DMS 273 (cell line): Measurements from ENCODE around the gene DENND5A.
"Not testable (repeated sequence)": the region's sequence is repeated elsewhere in the genome, so short reads cannot be mapped to it uniquely, and the experiment has no call there.

Experiments
- DNase-seq: peaks from one replicate; lab custom pipeline; 2025; ENCODE audit not compliant: unreplicated experiment; lab: John Stamatoyannopoulos, UW

DENND5A gene

DNA sequence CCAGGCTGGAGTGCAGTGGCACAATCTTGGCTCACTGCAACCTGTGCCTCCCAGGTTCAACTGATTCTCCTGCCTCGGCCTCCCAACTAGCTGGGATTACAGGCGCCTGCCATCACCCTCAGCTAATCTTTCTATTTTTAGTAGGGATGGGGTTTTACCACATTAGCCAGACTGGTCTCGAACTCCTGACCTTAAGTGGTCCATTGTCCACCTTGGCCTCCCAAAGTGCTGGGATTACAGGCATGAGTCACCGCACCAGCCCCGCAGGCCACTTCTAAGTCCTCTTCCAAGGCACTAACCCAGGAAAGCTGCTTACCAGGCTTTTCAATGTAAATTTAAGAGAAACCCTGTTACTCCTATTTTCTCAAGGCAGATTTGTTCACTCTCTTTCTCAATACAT is 50.4 kb downstream of the DENND5A start:
- DNase-seq, result no peak

DNA sequence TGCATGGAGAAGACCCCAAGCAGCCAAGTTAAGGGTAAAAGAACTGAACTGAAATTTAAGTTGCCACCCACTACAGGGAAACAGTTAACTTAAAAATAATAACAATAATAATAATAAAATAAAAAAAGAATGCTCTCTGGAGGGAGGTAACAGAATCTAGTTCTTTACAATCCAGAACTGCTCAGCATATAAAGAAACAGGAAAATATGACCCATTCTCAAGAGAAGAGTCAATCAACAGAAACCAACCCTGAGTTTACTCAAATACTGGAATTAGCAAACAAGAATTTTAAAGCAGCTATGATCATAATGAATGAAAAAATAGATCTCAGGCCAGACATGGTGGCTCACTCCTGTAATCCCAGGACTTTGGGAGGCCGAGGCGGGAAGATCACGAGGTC is 53.8 kb downstream of the DENND5A start:
- no peak for DNase-seq

DNA sequence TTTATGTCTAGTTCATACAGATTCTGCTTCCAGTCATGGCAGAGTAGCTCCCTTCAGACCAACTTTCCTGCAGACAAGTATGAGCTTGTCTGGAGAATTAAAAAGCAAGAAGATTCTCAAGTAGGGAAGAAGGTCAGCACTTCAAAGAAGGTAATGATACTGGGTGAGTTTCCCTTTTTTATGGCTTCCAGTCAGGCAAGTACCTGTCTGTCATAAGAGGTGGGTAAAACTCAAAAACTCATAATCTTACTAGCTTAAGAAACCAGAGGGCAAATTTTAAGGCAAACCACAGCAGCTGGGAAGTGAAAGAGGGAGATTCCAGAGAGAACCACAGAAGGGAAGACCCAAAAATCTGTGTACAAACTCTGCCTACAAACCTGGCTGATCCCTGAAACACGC is 54.2 kb downstream of the DENND5A start:
- DNase-seq, result no peak

DNA sequence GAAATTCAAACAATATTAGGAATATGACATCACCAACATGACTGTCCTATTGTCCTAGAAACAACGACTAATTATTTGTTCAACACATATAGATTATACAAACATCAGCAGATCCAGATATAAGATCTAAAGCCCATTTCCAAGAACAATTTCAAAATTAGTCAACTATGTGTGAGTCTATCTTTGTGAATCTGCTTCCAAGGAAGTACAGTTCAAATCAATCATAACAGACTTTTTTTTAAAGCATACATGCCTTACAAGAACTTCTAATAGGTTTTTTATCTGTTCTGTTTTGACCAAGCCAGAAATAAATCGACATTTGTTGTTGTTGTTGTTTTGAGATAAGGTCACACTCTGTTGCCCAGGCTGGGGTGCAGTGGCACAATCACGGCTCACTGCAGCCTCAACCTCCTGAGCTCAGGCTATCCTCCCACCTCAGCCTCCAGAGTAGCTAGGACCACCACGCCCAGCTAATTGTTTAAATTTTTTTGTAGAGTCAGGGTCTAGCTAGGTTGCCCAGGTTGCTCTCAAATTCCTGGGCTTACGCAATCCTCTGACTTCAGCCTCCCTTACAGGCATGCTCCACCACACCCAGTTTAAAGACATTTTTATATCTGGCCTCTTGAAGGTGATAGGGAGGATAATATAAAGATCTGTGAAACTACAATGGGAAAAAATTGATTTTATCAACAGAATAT is 54.8 kb downstream of the DENND5A start:
- DNase-seq, result no peak

DNA sequence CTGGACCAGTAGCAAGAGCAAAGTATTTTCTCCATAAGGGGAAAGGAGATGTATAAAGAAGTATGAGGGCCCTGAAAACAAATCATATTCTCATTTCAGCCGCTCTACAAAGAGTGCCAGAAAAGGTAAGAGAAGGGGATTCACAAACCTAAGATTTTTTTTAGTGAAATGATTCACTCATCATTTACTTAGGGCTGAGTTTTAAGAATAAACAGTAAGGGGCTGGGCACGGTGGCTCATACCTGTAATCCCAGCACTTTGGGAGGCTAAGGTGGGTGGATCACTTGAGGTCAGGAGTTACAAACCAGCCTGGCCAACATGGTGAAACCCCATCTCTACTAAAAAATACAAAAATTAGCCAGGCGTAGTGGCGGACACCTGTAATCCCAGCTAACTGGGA is 55.5 kb downstream of the DENND5A start:
- not testable (repeated sequence) for DNase-seq

DNA sequence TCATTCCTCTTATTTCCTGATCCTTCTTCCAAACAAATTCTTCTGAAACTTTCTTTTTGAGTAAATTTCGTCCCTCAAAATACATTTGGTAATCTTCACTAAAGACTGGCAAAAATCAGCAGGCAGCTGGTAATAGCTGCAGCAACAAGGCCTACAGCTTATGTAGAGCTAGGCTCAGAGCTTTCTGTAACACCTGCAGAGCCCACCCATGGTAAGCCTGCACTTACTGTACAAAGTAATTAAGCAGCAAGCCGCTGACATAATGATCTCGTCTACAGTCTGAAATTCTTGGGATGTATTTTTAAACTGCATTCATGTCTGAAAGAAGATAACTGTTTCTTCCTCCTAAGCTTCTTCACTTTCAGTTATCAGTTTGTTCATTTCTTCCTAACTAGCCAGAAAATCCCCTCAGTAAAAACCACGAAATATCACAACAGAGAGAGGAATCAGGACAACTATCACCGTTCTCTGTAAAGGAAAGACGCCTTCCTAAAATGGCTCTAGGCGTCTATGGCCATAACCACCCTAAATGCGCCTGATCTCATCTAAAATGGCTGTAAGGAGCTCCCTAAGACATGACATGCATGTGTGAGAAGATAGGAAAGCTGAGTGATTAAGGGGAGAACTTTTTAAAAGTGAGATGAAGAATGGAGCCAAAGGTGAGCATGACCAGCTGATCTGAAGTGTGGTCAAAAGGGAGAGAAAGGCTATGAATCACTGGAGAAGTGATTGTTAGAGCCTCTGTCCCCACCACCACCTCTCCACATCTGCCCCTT is 56.2 kb downstream of the DENND5A start:
- no peak for DNase-seq

DNA sequence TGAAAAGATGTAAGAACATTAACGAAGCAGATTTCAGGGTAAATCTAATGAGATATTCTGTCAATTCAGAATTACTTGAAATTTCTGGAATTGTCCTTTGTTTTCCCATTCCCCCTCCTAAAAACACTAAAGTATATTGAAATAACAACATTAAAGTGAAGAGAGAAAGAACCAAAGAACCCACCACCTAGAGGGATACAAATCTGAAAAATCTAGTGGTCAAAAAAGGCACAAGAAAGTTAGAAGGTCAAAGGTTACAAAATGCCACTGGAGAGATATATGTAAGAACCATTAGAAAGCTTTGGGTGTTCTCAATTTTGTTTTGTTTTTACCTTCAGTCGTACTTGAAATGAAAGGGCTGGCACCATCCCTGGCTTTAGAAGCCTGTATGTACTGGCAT is 57.9 kb downstream of the DENND5A start:
- DNase-seq, result no peak

DNA sequence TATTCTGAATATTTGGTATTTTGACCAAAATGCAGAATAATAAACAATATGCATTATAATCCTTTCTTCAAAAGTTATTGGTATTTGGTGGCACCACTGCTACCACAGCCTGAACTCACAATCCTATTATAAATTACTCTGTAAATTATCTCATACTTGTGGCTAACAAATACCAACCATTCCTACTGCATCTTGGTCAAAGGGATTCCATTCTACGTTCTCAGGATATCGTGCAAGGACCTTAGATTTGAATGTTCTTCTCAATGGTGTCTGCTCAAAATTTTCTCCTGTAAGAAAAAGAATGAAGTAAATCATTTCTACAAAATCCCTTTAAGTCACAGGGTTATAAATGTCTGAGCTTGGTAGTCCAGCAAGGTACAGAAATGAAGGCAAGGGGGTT is 58.7 kb downstream of the DENND5A start:
- no peak for DNase-seq

DNA sequence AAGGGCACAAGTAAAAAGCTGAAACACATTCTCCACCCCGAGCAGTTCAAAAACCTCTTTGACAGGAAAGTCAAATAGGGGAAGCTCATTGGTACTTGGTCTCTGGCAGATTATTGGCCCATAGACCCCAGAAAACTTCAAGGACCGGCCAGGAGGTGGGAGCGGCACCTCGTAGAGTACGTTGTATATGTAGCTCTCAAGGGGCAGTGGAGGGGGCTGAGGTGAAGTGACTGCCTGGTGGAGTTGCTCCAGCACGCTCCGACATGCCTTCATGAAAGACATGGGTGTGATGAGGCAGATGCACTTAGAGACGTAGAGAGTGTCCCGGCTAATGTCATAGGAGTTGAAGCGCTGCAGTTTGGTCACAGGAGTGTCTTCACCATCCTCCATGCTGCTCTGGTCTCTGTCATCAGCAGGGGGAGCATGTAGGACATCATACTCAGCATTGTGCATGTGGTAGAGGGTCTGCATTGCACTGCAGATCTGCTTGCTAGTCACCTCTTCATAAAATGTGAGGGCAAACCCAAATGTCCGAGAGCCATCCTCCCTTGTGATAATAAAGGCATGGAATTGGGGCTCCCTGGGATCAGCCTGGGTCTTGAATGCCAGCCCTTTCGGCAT is 61.3 kb downstream of the DENND5A start:
- DNase-seq, result no peak

DNA sequence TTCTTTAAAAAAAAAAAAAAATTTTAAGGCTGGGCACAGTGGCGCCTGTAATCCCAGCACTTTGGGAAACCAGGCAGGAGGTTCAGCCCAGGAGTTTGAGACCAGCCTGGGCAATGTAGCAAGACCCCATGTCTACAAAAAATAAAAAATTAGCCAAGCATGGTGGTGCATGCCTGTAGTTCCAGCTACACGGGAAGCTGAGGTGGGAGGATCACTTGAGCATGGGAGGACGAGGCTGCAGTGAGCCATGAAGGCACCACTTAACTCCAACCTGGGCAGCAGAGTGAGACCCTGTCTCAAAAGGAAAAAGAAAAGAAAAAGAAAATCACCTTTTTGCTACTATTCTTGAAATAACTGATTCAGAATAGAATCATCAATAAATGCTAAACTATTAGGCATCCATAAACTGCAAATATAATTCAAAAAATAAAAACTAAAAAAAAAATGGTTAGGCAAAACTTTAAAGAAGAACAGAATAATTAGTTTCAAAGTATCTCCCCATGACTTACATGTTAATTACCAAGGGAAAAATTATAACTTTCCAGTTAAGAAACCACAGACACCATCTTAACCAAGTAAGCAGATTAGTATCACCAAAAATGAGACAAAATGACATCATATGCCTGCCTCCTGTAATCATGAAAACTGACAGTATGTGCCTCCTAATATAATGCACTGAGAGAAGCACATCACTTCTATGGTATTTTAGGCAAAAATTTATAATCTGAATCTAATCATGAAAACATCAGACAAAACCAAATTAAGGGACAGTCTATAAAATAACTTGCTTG is 63.6 kb downstream of the DENND5A start:
- no peak for DNase-seq

DNA sequence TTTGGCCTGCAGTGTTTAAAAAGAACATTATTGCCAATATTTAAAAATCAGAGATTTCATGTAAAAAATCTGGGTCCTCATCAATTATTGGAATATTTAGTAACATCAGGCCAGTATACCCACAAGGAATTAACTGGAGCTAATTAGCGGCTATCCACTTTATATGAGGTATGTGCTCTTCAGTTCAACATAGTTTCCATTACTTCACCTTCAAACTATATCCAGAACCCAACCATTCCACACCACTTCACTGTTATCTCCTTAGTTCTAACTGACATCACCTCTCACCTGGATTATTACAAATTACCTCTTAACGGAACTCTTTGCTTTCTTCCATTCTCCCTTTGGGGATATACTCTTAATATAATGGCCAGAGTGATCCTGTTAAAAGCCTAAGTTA is 64.7 kb downstream of the DENND5A start:
- no peak for DNase-seq

DNA sequence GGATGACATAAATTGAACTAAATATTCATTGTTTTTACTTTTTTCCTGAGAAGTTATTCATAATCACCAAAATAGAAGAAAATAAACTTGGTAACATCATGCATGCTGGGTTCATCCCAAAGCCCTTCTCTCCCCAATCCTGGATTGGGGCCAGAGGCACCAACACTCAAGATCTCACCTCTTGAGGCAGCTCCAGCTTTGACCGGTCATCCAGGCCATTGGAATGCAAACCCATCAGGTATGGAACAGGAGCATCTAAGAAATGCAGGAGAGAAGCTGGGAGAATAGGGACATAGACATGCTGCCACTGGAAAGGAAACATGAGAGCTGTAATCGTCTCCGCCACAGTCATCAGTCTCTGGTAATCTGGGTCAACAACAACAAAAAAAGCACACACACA is 71.8 kb downstream of the DENND5A start:
- DNase-seq, result no peak

DNA sequence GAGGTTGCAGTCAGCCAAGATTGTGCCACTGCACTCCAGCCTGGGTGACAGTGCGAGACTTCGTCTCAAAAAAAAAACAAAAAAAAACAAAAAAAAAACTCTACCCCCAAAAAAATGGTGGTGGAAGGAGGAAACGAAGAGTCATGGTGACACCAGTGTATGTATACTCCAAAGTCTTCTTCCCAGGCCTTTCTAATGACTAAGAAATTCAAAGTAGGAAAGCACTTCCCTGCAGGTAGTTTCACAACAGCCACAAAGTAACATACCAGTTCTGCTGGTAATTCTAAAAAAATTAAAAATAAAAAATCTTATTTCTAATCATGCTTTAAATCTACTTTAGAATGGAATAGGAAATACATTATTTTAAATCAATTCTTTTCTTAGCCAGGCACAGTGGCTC is 72.6 kb downstream of the DENND5A start:
- no peak for DNase-seq

DNA sequence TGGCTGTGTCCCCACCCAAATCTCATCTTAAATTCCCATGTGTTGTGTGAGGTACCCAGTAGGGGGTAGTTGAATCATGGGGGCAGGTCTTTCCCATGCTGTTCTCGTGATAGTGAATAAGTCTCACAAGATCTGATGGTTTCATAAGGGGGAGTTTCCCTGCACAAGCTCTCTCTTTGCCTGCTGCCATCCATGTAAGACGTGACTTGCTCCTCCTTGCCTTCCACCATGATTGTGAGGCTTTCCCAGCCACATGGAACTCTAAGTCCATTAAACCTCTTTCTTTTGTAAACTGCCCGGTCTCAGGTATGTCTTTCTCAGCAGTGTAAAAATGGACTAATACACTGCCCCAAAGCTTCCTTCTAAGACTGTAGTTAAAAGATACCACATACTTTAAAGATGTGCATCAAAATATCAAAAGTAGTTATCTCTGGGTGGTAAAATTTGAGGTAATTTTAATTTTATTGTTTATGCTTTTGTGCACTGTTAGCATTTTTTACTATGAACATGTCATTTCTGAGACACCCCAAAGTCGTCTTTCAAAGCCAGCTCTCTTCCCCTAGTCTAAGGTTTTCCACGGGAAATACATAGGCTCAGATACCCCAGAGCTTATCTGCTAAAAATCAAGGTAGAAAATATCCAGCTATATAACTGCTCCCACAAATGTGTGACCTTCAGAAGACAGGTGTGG is 74.7 kb downstream of the DENND5A start:
- not testable (repeated sequence) for DNase-seq

DNA sequence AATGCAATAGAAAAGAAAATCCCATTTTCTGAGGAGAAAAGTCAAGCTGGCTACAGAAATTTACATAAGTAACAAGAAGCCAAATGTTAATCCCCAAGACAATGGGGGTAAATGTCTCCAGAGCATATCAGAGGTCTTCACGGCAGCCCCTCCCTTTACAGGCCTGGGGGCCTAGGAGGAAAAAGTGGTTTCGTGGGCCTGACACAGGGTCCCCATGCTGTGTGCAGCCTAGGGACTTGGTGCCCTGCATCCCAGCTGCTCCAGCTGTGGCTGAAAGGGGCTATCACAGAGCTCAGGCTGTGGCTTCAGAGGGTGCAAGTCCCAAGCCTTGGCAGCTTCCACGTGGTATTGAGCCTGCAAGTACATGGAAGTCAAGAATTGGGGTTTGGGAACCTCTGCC is 76.3 kb downstream of the DENND5A start:
- not testable (repeated sequence) for DNase-seq

DNA sequence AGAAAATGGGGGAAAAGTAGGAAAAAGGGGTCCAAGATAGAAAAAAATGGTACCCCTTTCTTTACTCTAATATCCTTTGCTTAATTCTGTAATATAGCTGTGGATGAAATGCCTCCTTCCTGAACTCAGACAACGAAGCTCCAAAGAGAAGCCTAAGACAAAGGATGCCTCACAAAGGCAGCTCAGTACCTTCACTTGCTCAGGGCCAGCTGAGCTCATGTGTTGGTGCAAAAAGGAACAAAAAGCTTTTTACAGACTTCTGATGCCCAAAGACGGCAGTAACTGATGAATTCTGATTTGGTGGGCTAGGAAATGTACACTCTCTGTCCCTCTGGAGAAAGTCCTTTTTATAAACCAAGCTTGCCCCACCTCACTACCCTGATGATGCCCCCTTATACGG is 77.5 kb downstream of the DENND5A start:
- DNase-seq, result no peak

DNA sequence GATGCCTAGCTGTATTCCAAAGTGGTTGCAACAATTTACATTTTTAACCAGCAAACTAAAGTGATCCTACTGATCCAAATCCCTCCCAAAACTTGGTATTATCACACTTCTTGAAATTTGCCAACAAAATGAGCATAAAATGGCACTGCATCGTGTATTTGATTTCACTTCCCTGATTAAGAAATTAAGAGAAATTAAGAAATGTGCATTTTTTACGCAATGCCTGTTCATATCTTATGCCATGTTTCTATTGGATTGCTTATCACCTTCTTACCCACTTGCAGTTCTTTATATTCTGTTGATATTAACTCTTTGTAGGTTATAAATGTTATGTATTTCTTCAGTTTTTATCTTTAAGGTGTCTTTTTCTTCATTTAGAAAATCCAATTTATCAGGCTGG is 80.6 kb downstream of the DENND5A start:
- DNase-seq, result no peak

DNA sequence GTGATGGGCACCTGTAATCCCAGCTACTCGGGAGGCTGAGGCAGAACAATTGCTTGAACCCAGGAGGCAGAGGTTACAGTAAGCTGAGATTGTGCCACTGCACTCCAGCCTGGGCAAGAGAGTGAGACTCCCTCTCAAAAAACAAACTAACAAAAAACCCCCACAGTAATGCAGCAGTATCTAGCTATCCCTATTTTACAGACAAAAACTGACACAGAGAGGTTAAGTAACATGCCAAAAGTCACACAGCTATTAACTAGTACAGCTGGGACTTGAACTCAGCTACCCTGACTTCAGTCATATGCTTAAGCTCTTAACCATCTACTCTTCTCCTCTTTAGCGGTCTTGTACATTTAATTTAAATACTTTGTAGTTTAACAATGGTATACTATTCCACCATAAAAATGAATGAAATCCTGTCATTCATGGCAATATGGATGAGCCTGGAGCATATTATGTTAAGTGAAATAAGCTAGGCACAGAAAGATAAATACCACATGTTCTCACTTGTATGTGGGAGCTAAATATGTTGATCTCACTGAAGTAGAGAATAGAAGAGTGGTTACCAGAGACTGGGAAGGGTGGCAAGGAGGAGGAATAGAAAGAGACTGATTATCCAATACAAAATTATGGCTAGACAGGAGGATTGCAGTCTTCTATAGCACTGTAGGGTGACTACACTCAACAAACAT is 82.8 kb downstream of the DENND5A start:
- DNase-seq, result no peak

DNA sequence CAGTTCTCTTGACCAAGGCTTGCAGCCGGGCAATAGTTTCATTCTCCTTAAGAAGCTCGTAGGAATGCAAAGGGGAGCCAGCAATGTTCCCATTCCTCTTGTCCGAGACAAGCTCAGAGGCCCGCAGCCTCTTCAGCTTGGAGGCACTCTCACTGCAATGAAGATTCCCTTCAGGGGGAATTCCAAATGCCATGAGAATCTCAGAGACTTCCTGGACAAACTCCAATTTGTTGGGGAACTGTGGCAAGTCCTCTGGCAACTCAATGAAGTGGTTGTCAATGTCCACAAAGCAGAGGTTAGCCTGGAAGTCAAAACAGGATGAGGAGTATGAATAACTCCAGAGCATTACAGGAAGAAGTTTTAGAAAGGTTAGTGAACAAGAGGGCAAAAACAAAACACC is 84.4 kb downstream of the DENND5A start:
- no peak for DNase-seq

DNA sequence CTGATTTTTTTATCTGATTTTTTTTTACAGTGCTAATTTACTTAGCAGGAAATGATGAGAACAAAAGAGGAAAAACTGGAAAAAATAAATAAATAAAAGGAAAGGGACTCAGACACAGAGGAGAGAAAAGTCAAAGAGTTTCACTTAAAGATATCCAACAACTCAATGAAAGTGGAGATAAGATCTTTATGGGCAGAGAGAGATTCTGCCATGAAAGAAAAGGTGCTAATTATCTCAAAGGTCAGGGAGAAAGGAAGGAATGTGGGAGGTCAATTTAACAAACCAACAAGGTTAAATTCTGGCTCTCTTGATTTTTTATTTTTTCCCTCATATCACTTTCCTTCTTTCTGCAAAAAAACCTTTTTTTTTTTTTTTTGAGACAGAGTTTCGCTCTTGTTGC is 86.0 kb downstream of the DENND5A start:
- no peak for DNase-seq
